ENCODE data around the gene PDE3A. TPM values are rescaled to one million over a fixed set of nuclear protein-coding genes. Genes with fewer than 3 reads are reported as not detected.
"Not testable (repeated sequence)": the region's sequence is repeated elsewhere in the genome, so short reads cannot be mapped to it uniquely, and the experiment has no call there.

The PDE3A gene
- total RNA-seq, 1 experiment from 2014 or later, result 0.36 TPM

DNA sequence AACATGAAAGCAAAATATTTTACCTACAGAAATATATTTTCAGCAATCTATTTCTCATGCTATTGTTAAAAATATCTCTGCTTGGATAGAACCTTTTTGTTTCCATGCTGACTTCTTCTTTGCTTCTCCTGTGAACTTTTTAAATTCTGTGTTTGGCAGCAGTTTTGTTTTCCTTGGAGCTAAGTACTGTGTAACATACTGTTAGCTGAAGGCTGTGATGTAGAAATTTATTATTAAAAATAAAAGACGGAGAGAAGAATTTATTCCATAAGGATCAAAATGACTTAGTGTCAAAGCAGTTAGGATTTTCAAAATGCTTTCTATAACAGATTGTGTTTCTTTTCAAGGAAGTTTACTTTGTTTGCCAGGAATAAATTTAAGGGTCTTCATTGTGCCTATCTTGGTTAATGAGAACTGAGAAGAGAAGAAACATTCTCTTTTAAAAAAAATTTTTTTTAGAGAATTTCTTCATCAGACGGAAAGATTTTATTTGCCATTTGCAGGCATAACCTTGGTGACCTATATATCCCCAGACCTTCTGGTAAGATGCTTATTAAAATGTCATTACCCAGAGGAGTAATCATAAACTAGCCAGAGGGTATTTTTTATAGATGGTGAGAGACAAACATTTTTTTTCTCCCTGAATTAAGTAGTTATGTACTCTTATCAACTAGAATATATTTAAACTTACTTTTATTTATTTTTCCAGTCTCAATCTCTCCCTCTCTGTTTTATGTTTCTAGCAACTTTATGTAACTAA, 179.7 kb downstream of the PDE3A start:
- CTCF ChIA-PET, result no interaction called here
- intact Hi-C loops (cut with micrococcal nuclease; ENCODE audit: unreplicated experiment), result no loop called here
- no peaks in the 10 kb centered on the region for H3K36me3 ChIP-seq (ENCODE audit: control insufficient read depth, insufficient read depth, low read length)
- TF ChIP-seq, protein P1, sequence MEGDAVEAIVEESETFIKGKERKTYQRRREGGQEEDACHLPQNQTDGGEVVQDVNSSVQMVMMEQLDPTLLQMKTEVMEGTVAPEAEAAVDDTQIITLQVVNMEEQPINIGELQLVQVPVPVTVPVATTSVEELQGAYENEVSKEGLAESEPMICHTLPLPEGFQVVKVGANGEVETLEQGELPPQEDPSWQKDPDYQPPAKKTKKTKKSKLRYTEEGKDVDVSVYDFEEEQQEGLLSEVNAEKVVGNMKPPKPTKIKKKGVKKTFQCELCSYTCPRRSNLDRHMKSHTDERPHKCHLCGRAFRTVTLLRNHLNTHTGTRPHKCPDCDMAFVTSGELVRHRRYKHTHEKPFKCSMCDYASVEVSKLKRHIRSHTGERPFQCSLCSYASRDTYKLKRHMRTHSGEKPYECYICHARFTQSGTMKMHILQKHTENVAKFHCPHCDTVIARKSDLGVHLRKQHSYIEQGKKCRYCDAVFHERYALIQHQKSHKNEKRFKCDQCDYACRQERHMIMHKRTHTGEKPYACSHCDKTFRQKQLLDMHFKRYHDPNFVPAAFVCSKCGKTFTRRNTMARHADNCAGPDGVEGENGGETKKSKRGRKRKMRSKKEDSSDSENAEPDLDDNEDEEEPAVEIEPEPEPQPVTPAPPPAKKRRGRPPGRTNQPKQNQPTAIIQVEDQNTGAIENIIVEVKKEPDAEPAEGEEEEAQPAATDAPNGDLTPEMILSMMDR (IDR thresholded peaks at IDR 0.05; ENCODE audit: insufficient read depth in 1 of 2, low read depth in 1 of 2, low read length in 1 of 2, severe bottlenecking in 1 of 2, unreplicated experiment in 1 of 2), result no peak
- no peak for DNase-seq
- H3K27me3 Mint-ChIP-seq (ENCODE audit: insufficient read depth, unreplicated experiment), result peaks cover 3% of the 10 kb centered on the region
- no peaks in the 10 kb centered on the region for H3K36me3 Mint-ChIP-seq (ENCODE audit: insufficient read depth, unreplicated experiment)
- H3K27me3 ChIP-seq (replicated peaks; ENCODE audit: control insufficient read depth, insufficient read depth, low read length), result no peaks in the 10 kb centered on the region
- no peaks in the 10 kb centered on the region for H3K4me1 Mint-ChIP-seq (ENCODE audit: low read depth, unreplicated experiment)
- no peak overlapping the region for H3K27ac Mint-ChIP-seq (ENCODE audit: unreplicated experiment)
- H3K4me3 ChIP-seq (ENCODE audit: low read depth, low read length), result no peak overlapping the region
- H3K9me3 ChIP-seq, result no peaks in the 10 kb centered on the region
- BruUV-seq (replicated peaks), result no TSS peak
- no peaks in the 10 kb centered on the region for H3K4me1 ChIP-seq
- no peaks in the 10 kb centered on the region for H3K9me3 Mint-ChIP-seq (ENCODE audit: unreplicated experiment)
- POLR2A ChIA-PET, result no interaction called here
- no peak overlapping the region for H3K4me3 Mint-ChIP-seq (ENCODE audit: unreplicated experiment)

GRCh38 chr12:20548611-20549010, 180.3 kb downstream of the PDE3A start:
- Mint-ChIP-seq H3K36me3 (ENCODE audit: insufficient read depth, unreplicated experiment) (no peaks in the 10 kb centered on the region), H3K4me3 (ENCODE audit: unreplicated experiment) (no peak overlapping the region), H3K4me1 (ENCODE audit: low read depth, unreplicated experiment) (no peaks in the 10 kb centered on the region), H3K9me3 (ENCODE audit: unreplicated experiment) (no peaks in the 10 kb centered on the region), H3K27ac (ENCODE audit: unreplicated experiment) (no peak overlapping the region), H3K27me3 (ENCODE audit: insufficient read depth, unreplicated experiment) (peaks cover 3% of the 10 kb centered on the region)
- no peak for DNase-seq
- BruUV-seq (replicated peaks), result no TSS peak
- no peaks in the 10 kb centered on the region for H3K36me3 ChIP-seq (ENCODE audit: control insufficient read depth, insufficient read depth, low read length)
- H3K27me3 ChIP-seq (replicated peaks; ENCODE audit: control insufficient read depth, insufficient read depth, low read length), result no peaks in the 10 kb centered on the region
- CTCF ChIA-PET, result no interaction called here
- TF ChIP-seq, protein P1 (IDR thresholded peaks at IDR 0.05; ENCODE audit: insufficient read depth in 1 of 2, low read depth in 1 of 2, low read length in 1 of 2, severe bottlenecking in 1 of 2, unreplicated experiment in 1 of 2), result no peak
- H3K4me3 ChIP-seq (ENCODE audit: low read depth, low read length), result no peak overlapping the region
- POLR2A ChIA-PET, result no interaction called here
- H3K9me3 ChIP-seq, result no peaks in the 10 kb centered on the region
- intact Hi-C loops (cut with micrococcal nuclease; ENCODE audit: unreplicated experiment), result loop anchor here (1.0 kb wide), 2 partner anchors 84 to 809 kb away; no protein-coding TSS in a partner anchor
- no peaks in the 10 kb centered on the region for H3K4me1 ChIP-seq

DNA sequence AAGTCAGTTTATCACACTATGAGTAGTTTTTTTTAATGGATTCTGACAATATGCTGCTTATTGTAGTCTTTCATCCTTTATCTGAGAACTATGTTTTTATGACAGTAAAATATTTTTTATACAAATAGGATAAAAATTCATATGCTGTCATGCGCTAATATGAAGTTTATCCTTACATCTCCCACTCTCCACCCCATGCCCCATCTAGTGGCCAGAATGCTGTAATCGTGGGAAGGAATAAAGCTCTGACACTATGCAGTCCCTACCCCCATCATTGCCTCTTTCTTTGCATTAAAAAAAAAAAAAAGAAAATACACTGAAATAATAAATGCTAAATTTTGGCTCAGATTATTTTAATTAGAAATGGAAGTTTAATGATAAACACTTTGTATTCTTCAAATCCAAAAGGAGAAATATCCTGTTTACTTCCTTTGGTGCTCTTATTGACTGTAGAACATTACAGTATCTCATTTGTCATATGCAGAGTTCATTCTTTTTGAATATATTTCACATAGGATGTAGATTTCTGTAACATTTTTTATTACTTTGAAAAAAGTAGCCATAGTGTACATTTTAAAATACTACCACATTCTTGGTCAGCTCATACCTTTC, 180.9 kb downstream of the PDE3A start:
- POLR2A ChIA-PET, result no interaction called here
- H3K4me3 Mint-ChIP-seq (ENCODE audit: unreplicated experiment), result no peak overlapping the region

DNA sequence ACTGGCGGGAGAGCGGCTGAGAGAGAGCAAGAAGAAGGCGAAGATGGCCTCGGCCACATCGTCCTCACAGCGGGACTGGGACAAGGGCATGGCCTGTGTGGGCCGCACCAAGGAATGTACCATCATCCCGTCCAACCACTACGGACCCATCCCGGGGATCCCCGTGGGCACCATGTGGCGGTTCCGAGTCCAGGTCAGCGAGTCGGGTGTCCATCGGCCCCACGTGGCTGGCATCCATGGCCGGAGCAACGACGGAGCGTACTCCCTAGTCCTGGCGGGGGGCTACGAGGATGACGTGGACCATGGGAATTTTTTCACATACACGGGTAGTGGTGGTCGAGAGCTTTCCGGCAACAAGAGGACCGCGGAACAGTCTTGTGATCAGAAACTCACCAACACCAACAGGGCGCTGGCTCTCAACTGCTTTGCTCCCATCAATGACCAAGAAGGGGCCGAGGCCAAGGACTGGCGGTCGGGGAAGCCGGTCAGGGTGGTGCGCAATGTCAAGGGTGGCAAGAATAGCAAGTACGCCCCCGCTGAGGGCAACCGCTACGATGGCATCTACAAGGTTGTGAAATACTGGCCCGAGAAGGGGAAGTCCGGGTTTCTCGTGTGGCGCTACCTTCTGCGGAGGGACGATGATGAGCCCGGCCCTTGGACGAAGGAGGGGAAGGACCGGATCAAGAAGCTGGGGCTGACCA, 183.6 kb downstream of the PDE3A start:
- H3K27me3 ChIP-seq (replicated peaks; ENCODE audit: control insufficient read depth, insufficient read depth, low read length); CTCF ChIA-PET; BruUV-seq (replicated peaks); intact Hi-C loops (cut with micrococcal nuclease; ENCODE audit: unreplicated experiment); H3K36me3 ChIP-seq (ENCODE audit: control insufficient read depth, insufficient read depth, low read length); POLR2A ChIA-PET; H3K4me3 ChIP-seq (ENCODE audit: low read depth, low read length); H3K27ac Mint-ChIP-seq (ENCODE audit: unreplicated experiment); H3K27me3 Mint-ChIP-seq (ENCODE audit: insufficient read depth, unreplicated experiment); H3K4me1 Mint-ChIP-seq (ENCODE audit: low read depth, unreplicated experiment); H3K4me1 ChIP-seq; H3K9me3 Mint-ChIP-seq (ENCODE audit: unreplicated experiment); H3K4me3 Mint-ChIP-seq (ENCODE audit: unreplicated experiment); H3K9me3 ChIP-seq; DNase-seq; H3K36me3 Mint-ChIP-seq (ENCODE audit: insufficient read depth, unreplicated experiment): not testable (repeated sequence)

More for the DNA sequence above, 180.9 kb downstream of the PDE3A start:
- CTCF ChIA-PET, result interaction anchor here (0.6 kb wide), 2 partner anchors 9 to 10 kb away, joined by 3 to 4 read pairs; no protein-coding TSS in a partner anchor
- no peaks in the 10 kb centered on the region for H3K36me3 ChIP-seq (ENCODE audit: control insufficient read depth, insufficient read depth, low read length)
- H3K9me3 ChIP-seq, result no peaks in the 10 kb centered on the region
- peak; percentile 42 to 60 for DNase-seq
- H3K4me3 ChIP-seq (ENCODE audit: low read depth, low read length), result no peak overlapping the region
- Mint-ChIP-seq H3K36me3 (ENCODE audit: insufficient read depth, unreplicated experiment) (no peaks in the 10 kb centered on the region), H3K9me3 (ENCODE audit: unreplicated experiment) (no peaks in the 10 kb centered on the region), H3K27me3 (ENCODE audit: insufficient read depth, unreplicated experiment) (peaks cover 3% of the 10 kb centered on the region), H3K27ac (ENCODE audit: unreplicated experiment) (no peak overlapping the region), H3K4me1 (ENCODE audit: low read depth, unreplicated experiment) (no peaks in the 10 kb centered on the region)
- H3K4me1 ChIP-seq, result no peaks in the 10 kb centered on the region
- TF ChIP-seq, protein P1 (IDR thresholded peaks at IDR 0.05; ENCODE audit: insufficient read depth in 1 of 2, low read depth in 1 of 2, low read length in 1 of 2, severe bottlenecking in 1 of 2, unreplicated experiment in 1 of 2), result peak; percentile 66 to 74
- no TSS peak for BruUV-seq (replicated peaks)
- intact Hi-C loops (cut with micrococcal nuclease; ENCODE audit: unreplicated experiment), result loop anchor here (1.0 kb wide), 2 partner anchors 85 to 810 kb away; no protein-coding TSS in a partner anchor
- H3K27me3 ChIP-seq (replicated peaks; ENCODE audit: control insufficient read depth, insufficient read depth, low read length), result no peaks in the 10 kb centered on the region
